SU-DHL-6 (cell line): ENCODE results near the gene ARSA.
A peak's percentile ranks its signal among the peaks of the same experiment; 100 is the strongest.
"Not testable (repeated sequence)": the region's sequence is repeated elsewhere in the genome, so short reads cannot be mapped to it uniquely, and the experiment has no call there.

ENCODE experiments used
- H2AFZ ChIP-seq: fragments of 200-600 bp; sonication (generic); 2 replicates; pipeline ENCODE4 v1.6.1; 2014; ENCODE audit warnings: low read depth, mild to moderate bottlenecking, moderate library complexity, mixed read lengths, antibody characterized with exemption, low read length; ENCODE audit not compliant: severe bottlenecking
- H3F3A ChIP-seq: fragments of 200-600 bp; shearing (Covaris generic); 2 replicates; pipeline ENCODE4 v1.6.0; 2016; ENCODE audit warnings: antibody characterized with exemption, mild to moderate bottlenecking; ENCODE audit not compliant: insufficient read depth
- H3K27ac ChIP-seq: fragments of 200-600 bp; sonication (generic); 2 replicates; pipeline ENCODE4 v1.5.1; 2016; ENCODE audit warnings: low read depth, mild to moderate bottlenecking, low read length, moderate library complexity, mixed read lengths
- H3K27me3 ChIP-seq: fragments of 200-600 bp; sonication (generic), shearing (Covaris generic); 2 replicates; pipeline ENCODE4 v1.6.0; 2014; ENCODE audit warnings: mild to moderate bottlenecking, low read length
- H3K36me3 ChIP-seq: fragments of 200-600 bp; sonication (generic); 2 replicates; pipeline ENCODE4 v1.6.1; 2014; ENCODE audit warnings: mild to moderate bottlenecking, low read length, mixed read lengths
- H3K4me2 ChIP-seq: fragments of 300-600, 200-600 bp; shearing (Covaris generic), sonication (generic); 2 replicates; pipeline ENCODE4 v1.6.0; 2014; ENCODE audit warnings: low read length, low read depth, mild to moderate bottlenecking; ENCODE audit not compliant: poor library complexity, severe bottlenecking
- H3K4me3 ChIP-seq: fragments of 200-600 bp; sonication (generic); 2 replicates; pipeline ENCODE4 v1.5.1; 2014; ENCODE audit warnings: antibody characterized with exemption, low read length, mild to moderate bottlenecking, mixed read lengths; ENCODE audit not compliant: insufficient read depth, poor library complexity, severe bottlenecking
- H3K79me2 ChIP-seq: fragments of 200-600 bp; sonication (generic); 2 replicates; pipeline ENCODE4 v1.6.1; 2014; ENCODE audit warnings: mild to moderate bottlenecking, low read length, moderate library complexity; ENCODE audit not compliant: insufficient read depth
- H3K9ac ChIP-seq: fragments of 200-600 bp; sonication (generic); 2 replicates; pipeline ENCODE4 v1.7.0; 2014; ENCODE audit warnings: mild to moderate bottlenecking, low read length
- H3K9me2 ChIP-seq: fragments of 200-600 bp; sonication (generic); replicated peaks from 2 replicates; pipeline ENCODE4 v1.6.1; 2014; ENCODE audit warnings: low read length; ENCODE audit not compliant: insufficient read depth
- H3K9me3 ChIP-seq: fragments of 200-600 bp; sonication (generic); 2 replicates; pipeline ENCODE4 v1.6.1; 2014; ENCODE audit warnings: low read length, mixed read lengths; ENCODE audit not compliant: insufficient read depth
- H4K20me1 ChIP-seq: fragments of 200-600 bp; sonication (generic); 2 replicates; pipeline ENCODE4 v1.6.1; 2014; ENCODE audit warnings: low read depth, mild to moderate bottlenecking, antibody characterized with exemption, low read length, moderate library complexity, mixed read lengths
- EZH2phosphoT487 ChIP-seq: fragments of 200-600 bp; sonication (generic), shearing (Covaris generic); conservative IDR thresholded peaks from 2 replicates; pipeline ENCODE4 v1.6.1; 2018; ENCODE audit warnings: mild to moderate bottlenecking, antibody characterized with exemption, low read length, moderate library complexity, mixed read lengths
- TF ChIP-seq, protein P1 (sequence below): fragments of 200-600 bp; sonication (generic); IDR thresholded peaks from one replicate; pipeline ENCODE4 v1.5.1; 2017; ENCODE audit warnings: antibody characterized with exemption, mild to moderate bottlenecking, low read length, moderate library complexity; ENCODE audit not compliant: insufficient read depth, poor library complexity, severe bottlenecking

Gene ARSA

DNA sequence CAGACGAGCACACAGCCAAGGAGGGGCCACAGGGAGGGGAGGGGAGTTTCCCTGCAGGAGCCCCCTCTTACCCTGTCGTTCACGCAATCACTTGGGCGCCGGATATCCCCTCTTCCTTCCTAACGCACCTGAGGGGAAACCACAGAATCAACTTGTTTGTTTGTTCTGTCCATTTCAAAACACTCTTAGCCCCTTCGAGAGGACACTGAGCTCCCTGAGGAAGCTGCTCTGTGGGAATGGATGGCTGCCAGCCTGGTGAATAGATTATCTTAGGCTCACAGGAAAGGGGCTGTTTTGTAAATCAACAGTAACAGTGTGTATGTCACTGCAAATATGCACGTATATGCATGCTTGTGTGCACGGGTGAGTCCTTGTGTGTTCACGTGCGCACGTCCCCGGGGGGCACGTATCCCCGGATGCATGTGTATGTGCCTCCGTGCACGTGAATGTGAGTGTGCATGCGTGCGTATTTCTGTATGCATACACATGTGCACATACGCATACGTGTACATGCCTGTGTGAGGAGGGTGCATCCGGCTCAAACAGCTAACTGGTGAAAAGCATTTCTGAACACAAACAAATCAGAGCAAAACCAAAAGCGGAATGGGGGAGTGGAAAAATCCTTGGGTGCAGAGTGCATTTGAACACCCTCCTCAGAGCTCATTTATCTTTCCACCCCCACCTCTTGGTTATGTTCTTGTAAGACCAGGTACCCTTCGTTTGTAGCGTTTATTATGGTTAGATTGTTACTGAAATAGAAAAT lies 7.2 kb downstream of the ARSA start:
- H3F3A ChIP-seq, result peaks cover 18% of the 10 kb centered on the region
- H3K9me2 ChIP-seq, result no peaks in the 10 kb centered on the region
- H3K36me3 ChIP-seq, result no peaks in the 10 kb centered on the region
- no peaks in the 10 kb centered on the region for H3K27me3 ChIP-seq
- no peaks in the 10 kb centered on the region for H3K9me3 ChIP-seq
- peak overlapping the region; percentile 50 for H3K4me3 ChIP-seq
- H3K9ac ChIP-seq, result peak overlapping the region; percentile 52
- peak overlapping the region; percentile 95 for H3K4me2 ChIP-seq
- no peaks in the 10 kb centered on the region for H4K20me1 ChIP-seq
- TF ChIP-seq EZH2phosphoT487, result no peak
- TF ChIP-seq, protein P1, sequence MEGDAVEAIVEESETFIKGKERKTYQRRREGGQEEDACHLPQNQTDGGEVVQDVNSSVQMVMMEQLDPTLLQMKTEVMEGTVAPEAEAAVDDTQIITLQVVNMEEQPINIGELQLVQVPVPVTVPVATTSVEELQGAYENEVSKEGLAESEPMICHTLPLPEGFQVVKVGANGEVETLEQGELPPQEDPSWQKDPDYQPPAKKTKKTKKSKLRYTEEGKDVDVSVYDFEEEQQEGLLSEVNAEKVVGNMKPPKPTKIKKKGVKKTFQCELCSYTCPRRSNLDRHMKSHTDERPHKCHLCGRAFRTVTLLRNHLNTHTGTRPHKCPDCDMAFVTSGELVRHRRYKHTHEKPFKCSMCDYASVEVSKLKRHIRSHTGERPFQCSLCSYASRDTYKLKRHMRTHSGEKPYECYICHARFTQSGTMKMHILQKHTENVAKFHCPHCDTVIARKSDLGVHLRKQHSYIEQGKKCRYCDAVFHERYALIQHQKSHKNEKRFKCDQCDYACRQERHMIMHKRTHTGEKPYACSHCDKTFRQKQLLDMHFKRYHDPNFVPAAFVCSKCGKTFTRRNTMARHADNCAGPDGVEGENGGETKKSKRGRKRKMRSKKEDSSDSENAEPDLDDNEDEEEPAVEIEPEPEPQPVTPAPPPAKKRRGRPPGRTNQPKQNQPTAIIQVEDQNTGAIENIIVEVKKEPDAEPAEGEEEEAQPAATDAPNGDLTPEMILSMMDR, result peak; percentile 65
- H3K79me2 ChIP-seq, result no peaks in the 10 kb centered on the region
- peak overlapping the region; percentile 90 for H2AFZ ChIP-seq
- H3K27ac ChIP-seq, result peak overlapping the region; percentile 85

- not testable (repeated sequence) for H3K27me3 ChIP-seq, H3K27ac ChIP-seq, H3K4me3 ChIP-seq, H3F3A ChIP-seq, H3K79me2 ChIP-seq, H3K9me2 ChIP-seq, H2AFZ ChIP-seq, H4K20me1 ChIP-seq, H3K9ac ChIP-seq, H3K9me3 ChIP-seq, H3K4me2 ChIP-seq, H3K36me3 ChIP-seq
Measured at GRCh38 chr22:50614296-50614695, 13.7 kb downstream of the ARSA start.

GRCh38 chr22:50613291-50613981 lies 14.5 kb downstream of the ARSA start:
- H3K9ac ChIP-seq, result no peak overlapping the region
- H3K79me2 ChIP-seq, result no peaks in the 10 kb centered on the region
- no peak overlapping the region for H3K27ac ChIP-seq
- no peaks in the 10 kb centered on the region for H3K36me3 ChIP-seq
- no peak overlapping the region for H3K4me3 ChIP-seq
- no peaks in the 10 kb centered on the region for H3K9me3 ChIP-seq
- no peaks in the 10 kb centered on the region for H4K20me1 ChIP-seq
- no peaks in the 10 kb centered on the region for H3K9me2 ChIP-seq
- no peak overlapping the region for H2AFZ ChIP-seq
- TF ChIP-seq EZH2phosphoT487, result no peak
- TF ChIP-seq, protein P1, result no peak
- no peak overlapping the region for H3K4me2 ChIP-seq
- H3K27me3 ChIP-seq, result no peaks in the 10 kb centered on the region
- H3F3A ChIP-seq, result no peaks in the 10 kb centered on the region

GRCh38 chr22:50612528-50613221 lies 15.3 kb downstream of the ARSA start:
- no peak overlapping the region for H3K27ac ChIP-seq

More at GRCh38 chr22:50612528-50613221, 15.3 kb downstream of the ARSA start:
- Histone ChIP-seq H3K9ac (no peak overlapping the region), H4K20me1 (no peaks in the 10 kb centered on the region), H2AFZ (no peak overlapping the region), H3K4me3 (no peak overlapping the region), H3K36me3 (no peaks in the 10 kb centered on the region), H3K79me2 (no peaks in the 10 kb centered on the region), H3K9me3 (no peaks in the 10 kb centered on the region), H3K9me2 (no peaks in the 10 kb centered on the region), H3K4me2 (no peak overlapping the region), H3K27me3 (no peaks in the 10 kb centered on the region), H3F3A (no peaks in the 10 kb centered on the region)
- TF ChIP-seq, protein P1, result no peak
- TF ChIP-seq EZH2phosphoT487, result no peak
